ENCODE measurements around the gene CES2. TPM values are rescaled to one million over a fixed set of nuclear protein-coding genes. Genes with fewer than 3 reads are reported as not detected.
A peak's percentile ranks its signal among the peaks of the same experiment; 100 is the strongest.

Gene CES2
- total and polyA plus RNA-seq, 2 donors (not counting 1 experiment from before 2014, with no cell fraction given), result 23.5 to 47.8 TPM

GRCh38 chr16:66948134-66948836 lies 13.0 kb downstream of the CES2 start:
- peaks cover 0 to 12% (median 0%) of the 10 kb centered on the region in 3 donors for H3K9me3 ChIP-seq (ENCODE audit: control extremely low read depth in 1 of 3, control insufficient read depth in 2 of 3, insufficient read depth in 1 of 3, low read length in 2 of 3)
- no peak overlapping the region for H3K27ac Mint-ChIP-seq
- peak overlapping the region; percentile 75 for H3K4me2 ChIP-seq (replicated peaks; ENCODE audit: low read depth, low read length, poor library complexity, severe bottlenecking)
- H3K79me2 ChIP-seq (ENCODE audit: control insufficient read depth, insufficient read depth, low read length), result no peaks in the 10 kb centered on the region
- no peak overlapping the region for H3K27ac ChIP-seq (ENCODE audit: low read length in 2 of 2)
- DNase-seq, result peak; percentile 44
- intact Hi-C loops (cut with micrococcal nuclease), result no loop called here
- ATAC-seq (ENCODE audit: low read depth), result no peak
- H2AFZ ChIP-seq (ENCODE audit: insufficient read depth, low read depth, low read length, poor library complexity, severe bottlenecking), result peak overlapping the region; percentile 36
- ChIA-PET CTCF (interaction anchor here (0.9 kb wide), 2 partner anchors 8 to 237 kb away, joined by 4 read pairs; no protein-coding TSS in a partner anchor), POLR2A (no interaction called here)
- no peak for TF ChIP-seq CTCF (IDR thresholded peaks at IDR 0.05)
- no peak for TF ChIP-seq EZH2 (IDR thresholded peaks at IDR 0.05; ENCODE audit: borderline replicate concordance, insufficient read depth, low read depth, low read length, poor library complexity, severe bottlenecking)
- H3K4me3 Mint-ChIP-seq, result peak overlapping the region; percentile 93
- H4K20me1 ChIP-seq (ENCODE audit: control insufficient read depth, insufficient read depth, low read length, poor library complexity, severe bottlenecking), result no peaks in the 10 kb centered on the region
- peaks cover 18% of the 10 kb centered on the region for H3K4me1 Mint-ChIP-seq
- H3K4me1 ChIP-seq (ENCODE audit: control insufficient read depth in 2 of 2, insufficient read depth in 2 of 2, low read length in 2 of 2), result peaks cover 15 to 23% of the 10 kb centered on the region in 2 donors
- 3% methylated on average over 35 of the region's 44 CpGs for WGBS (ENCODE audit: insufficient coverage)
- peak overlapping the region; percentile 57 for H3K9ac ChIP-seq (ENCODE audit: low read length)
- peak overlapping the region in 4 of 5 experiments; percentile 34 to 60 (median 54) for H3K4me3 ChIP-seq (ENCODE audit: control extremely low read depth in 1 of 5, extremely low read depth in 1 of 5, insufficient read depth in 1 of 5, low read depth in 2 of 5, low read length in 4 of 5)
- peaks cover 46% of the 10 kb centered on the region for H3K27me3 Mint-ChIP-seq
- H3K9me3 Mint-ChIP-seq (ENCODE audit: insufficient read depth), result no peaks in the 10 kb centered on the region
- peaks cover 0 to 36% (median 21%) of the 10 kb centered on the region in 4 experiments for H3K27me3 ChIP-seq (replicated peaks in 1 of 4; ENCODE audit: control extremely low read depth in 1 of 4, control insufficient read depth in 3 of 4, insufficient read depth in 4 of 4, low read length in 3 of 4)
- H3K36me3 ChIP-seq (replicated peaks in 1 of 2; ENCODE audit: control extremely low read depth in 1 of 2, control insufficient read depth in 1 of 2, extremely low read depth in 1 of 2, insufficient read depth in 2 of 2, low read length in 1 of 2), result peaks cover 0 to 2% of the 10 kb centered on the region in 2 experiments

GRCh38 chr16:66948837-66949225 lies 13.5 kb downstream of the CES2 start:
- H3K4me1 Mint-ChIP-seq, result peaks cover 18% of the 10 kb centered on the region
- peak overlapping the region; percentile 93 for H3K4me3 Mint-ChIP-seq
- Histone ChIP-seq H3K9me3 (ENCODE audit: control extremely low read depth in 1 of 3, control insufficient read depth in 2 of 3, insufficient read depth in 1 of 3, low read length in 2 of 3) (peaks cover 0 to 12% (median 0%) of the 10 kb centered on the region in 3 donors), H3K27ac (ENCODE audit: low read length in 2 of 2) (no peak overlapping the region), H3K4me1 (ENCODE audit: control insufficient read depth in 2 of 2, insufficient read depth in 2 of 2, low read length in 2 of 2) (peaks cover 15 to 24% of the 10 kb centered on the region in 2 donors), H3K4me2 (replicated peaks; ENCODE audit: low read depth, low read length, poor library complexity, severe bottlenecking) (peak overlapping the region; percentile 75), H3K36me3 (replicated peaks in 1 of 2; ENCODE audit: control extremely low read depth in 1 of 2, control insufficient read depth in 1 of 2, extremely low read depth in 1 of 2, insufficient read depth in 2 of 2, low read length in 1 of 2) (no peaks in the 10 kb centered on the region), H2AFZ (ENCODE audit: insufficient read depth, low read depth, low read length, poor library complexity, severe bottlenecking) (peak overlapping the region; percentile 36), H3K4me3 (ENCODE audit: control extremely low read depth in 1 of 5, extremely low read depth in 1 of 5, insufficient read depth in 1 of 5, low read depth in 2 of 5, low read length in 4 of 5) (peak overlapping the region in 2 of 5 experiments; percentile 49 to 59), H3K79me2 (ENCODE audit: control insufficient read depth, insufficient read depth, low read length) (no peaks in the 10 kb centered on the region), H3K27me3 (replicated peaks in 1 of 4; ENCODE audit: control extremely low read depth in 1 of 4, control insufficient read depth in 3 of 4, insufficient read depth in 4 of 4, low read length in 3 of 4) (peaks cover 0 to 39% (median 22%) of the 10 kb centered on the region in 4 experiments), H4K20me1 (ENCODE audit: control insufficient read depth, insufficient read depth, low read length, poor library complexity, severe bottlenecking) (no peaks in the 10 kb centered on the region), H3K9ac (ENCODE audit: low read length) (peak overlapping the region; percentile 57)
- H3K9me3 Mint-ChIP-seq (ENCODE audit: insufficient read depth), result no peaks in the 10 kb centered on the region
- no peak for DNase-seq
- intact Hi-C loops (cut with micrococcal nuclease), result no loop called here
- peaks cover 49% of the 10 kb centered on the region for H3K27me3 Mint-ChIP-seq
- ChIA-PET CTCF (interaction anchor here (3.3 kb wide), 1 partner anchor 206 kb away, joined by 13 read pairs; no protein-coding TSS in a partner anchor), POLR2A (no interaction called here)
- H3K27ac Mint-ChIP-seq, result no peak overlapping the region
- 23% methylated on average over 18 of the region's 21 CpGs for WGBS (ENCODE audit: insufficient coverage)
- ATAC-seq (ENCODE audit: low read depth), result no peak
- TF ChIP-seq CTCF (IDR thresholded peaks at IDR 0.05) (no peak), EZH2 (IDR thresholded peaks at IDR 0.05; ENCODE audit: borderline replicate concordance, insufficient read depth, low read depth, low read length, poor library complexity, severe bottlenecking) (no peak)

All from B cell (primary cell).